HG03064 (cell line): ENCODE data around the gene WFDC11.

Source experiments
- ATAC-seq: cut with Tn5 transposase; IDR thresholded peaks from one replicate; pipeline ENCODE4 v1.9.1; 2021; ENCODE audit warnings: low read depth; ENCODE audit not compliant: unreplicated experiment

The WFDC11 gene

DNA sequence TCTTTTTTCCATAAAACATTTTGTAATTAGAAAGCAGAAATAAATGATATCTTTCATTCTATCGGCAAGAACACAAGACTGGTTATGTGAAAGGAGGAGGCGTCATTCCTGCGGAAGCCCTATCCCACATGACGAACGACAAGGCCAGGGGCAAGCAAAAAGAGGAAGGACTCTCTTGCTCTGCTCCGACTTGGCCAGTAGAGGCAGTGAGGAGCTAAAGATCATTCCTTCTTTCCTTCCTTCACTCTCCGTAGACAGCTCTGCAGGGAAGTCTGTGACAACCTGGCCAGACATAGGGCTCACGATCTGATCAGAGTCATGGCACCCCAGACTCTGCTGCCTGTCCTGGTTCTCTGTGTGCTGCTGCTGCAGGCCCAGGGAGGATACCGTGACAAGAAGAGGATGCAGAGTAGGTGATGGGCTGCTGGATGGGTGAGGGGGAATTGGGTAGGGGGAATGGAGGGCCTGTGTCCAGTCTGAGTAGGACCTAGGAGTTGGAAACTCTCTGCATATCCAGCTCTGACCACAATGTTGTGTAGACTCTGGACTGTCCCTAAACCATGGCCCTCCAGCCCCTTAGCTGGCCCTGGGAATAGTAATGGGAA, 40.4 kb downstream of the WFDC11 start, which contains the start of gene WFDC10A:
TSS of gene WFDC10A (plus strand) at position 244 of the 605 bp plus-strand sequence. CDS start at position 319, 75 bp downstream.
- no peak for ATAC-seq

GRCh38 chr20:45626540-45626939, 43.5 kb downstream of the WFDC11 start:
- no peak for ATAC-seq

- ATAC-seq, result no peak
Measured at GRCh38 chr20:45621593-45621992, 48.4 kb downstream of the WFDC11 start.

GRCh38 chr20:45617591-45617990, 52.4 kb downstream of the WFDC11 start:
- ATAC-seq, result no peak

DNA sequence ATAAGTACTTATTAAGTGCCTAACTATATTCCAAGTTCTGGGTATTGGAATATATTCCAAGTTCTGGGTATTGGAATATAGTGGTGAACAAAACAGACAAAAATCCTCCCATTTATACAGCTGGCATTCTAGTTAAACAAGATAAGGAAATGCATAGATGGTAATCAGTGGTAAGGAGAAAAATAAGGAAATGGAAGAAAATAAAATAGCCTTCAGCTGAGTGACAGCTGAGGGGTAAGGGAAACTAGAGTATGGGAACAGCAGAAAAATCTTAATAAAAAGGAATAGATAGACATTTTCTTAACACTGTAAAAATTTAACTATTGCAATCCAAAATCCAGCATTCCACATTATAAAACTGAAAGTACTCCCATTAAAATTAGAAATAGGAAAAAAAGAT, 57.7 kb downstream of the WFDC11 start:
- no peak for ATAC-seq

GRCh38 chr20:45611054-45611453, 59.0 kb downstream of the WFDC11 start:
- no peak for ATAC-seq

GRCh38 chr20:45607810-45608209, 62.2 kb downstream of the WFDC11 start:
- ATAC-seq, result no peak
